Heart right ventricle (tissue), 16 donors: Measurements from ENCODE around the gene SARM1. TPM values are rescaled to one million over a fixed set of nuclear protein-coding genes. Genes with fewer than 3 reads are reported as not detected.

ENCODE experiments used
- ATAC-seq, 8 donors: fragments of 200-7000 bp; cut with Tn5 transposase; one replicate each; pipeline ENCODE4 v1.9.1; 2020; ENCODE audit warnings: mild to moderate bottlenecking in 8 of 8, moderate library complexity in 8 of 8, moderate number of reproducible peaks in 1 of 8
- DNase-seq, 2 donors: peaks; one replicate each; pipeline ENCODE4 v3.0.0-alpha.2; 2020
- H3K27ac ChIP-seq, 10 donors: fragments of 200-600 bp; sonication (generic) in 2 of 10; one replicate each; pipeline versions ENCODE4 v1.5.0 to v1.8.0; 2020 to 2022; ENCODE audit warnings: mild to moderate bottlenecking in 3 of 10
- H3K27me3 ChIP-seq, 7 donors: fragments of 200-600 bp; one replicate each; pipeline ENCODE4 v1.8.0; 2021 to 2022; ENCODE audit warnings: mild to moderate bottlenecking in 2 of 7
- H3K36me3 ChIP-seq, 9 donors: fragments of 200-600 bp; sonication (generic) in 1 of 9; one replicate each; pipeline versions ENCODE4 v1.5.0 to v1.8.0; 2020 to 2022; ENCODE audit warnings: mild to moderate bottlenecking in 2 of 9
- H3K4me1 ChIP-seq, 9 donors: fragments of 200-600 bp; sonication (generic) in 1 of 9; one replicate each; pipeline versions ENCODE4 v1.5.0 to v1.8.0; 2020 to 2022; ENCODE audit warnings: mild to moderate bottlenecking in 4 of 9
- H3K4me3 ChIP-seq, 10 donors: fragments of 200-600 bp; sonication (generic) in 2 of 10; one replicate each; pipeline versions ENCODE4 v1.5.0 to v1.8.0; 2020 to 2022; ENCODE audit warnings: mild to moderate bottlenecking in 7 of 10, moderate library complexity in 2 of 10
- H3K9me3 ChIP-seq, 11 donors: fragments of 200-600 bp in 10 of 11; sonication (generic) in 2 of 11; one replicate each; pipeline versions ENCODE4 v1.5.0 to v1.8.0; 2013 to 2022; ENCODE audit warnings: mild to moderate bottlenecking in 2 of 11, control low read depth in 1 of 11, moderate library complexity in 1 of 11
- CTCF ChIP-seq, 9 donors: fragments of 200-600 bp; sonication (generic) in 2 of 9; IDR thresholded peaks; one replicate each; pipeline versions ENCODE4 v1.5.0 to v1.8.0; 2021 to 2022; ENCODE audit warnings: antibody characterized with exemption in 9 of 9, mild to moderate bottlenecking in 5 of 9, moderate library complexity in 1 of 9
- WGBS, 2 donors: extraction: QIAGEN DNeasy Blood & Tissue Kit; methylation state at CpG; one replicate each; pipeline ENCODE4 v1.1.7; 2013; ENCODE audit warnings: inconsistent platforms in 1 of 2; 5-methylcytosine and 5-hydroxymethylcytosine counted together
- intact Hi-C, 10 donors: fragments of 100-400 bp; cut with DNase I; formaldehyde crosslinking; loops; one replicate each; pipeline versions ENCODE4 v1.11.1 to v1.14.2; 2022
- polyA plus RNA-seq, 2 donors: library from polyadenylated mRNA; stranded (reverse); fragments of 200-250 nt; gene quantifications; one replicate each; pipeline ENCODE4 v1.2.3, GENCODE V29; 2013
- total RNA-seq, 10 donors: library from RNA; stranded (reverse); fragmentation: NEBNext Ultra II Directional in 3 of 10; extraction: Animal tissue kit (Norgen Biotek cat#: 25700) in 3 of 10; gene quantifications; one replicate each; pipeline versions ENCODE4 v1.2.1 to v1.2.4, GENCODE V29; 2021 to 2023
- donor health status: Arrhythmogenic right ventricular cardiomyopathy.
- donor health status: ischemic (EF 13 %, LVEDD 7.1; RV severe dilation, severe dysfunction).
- donor health status: healthy with polysubstance abuse.
- donor health status: DM: no; HTN: yes; CAD: no.
- donor health status: DM: no; HTN: no; CAD: no.
- donor health status: ischemic (EF 25% LVEDD 6.9; RV normal size, moderate dysfunction).
- donor health status: ischemic (EF 25% LVEDD 5.7; RV mildly dilated, moderate dysfunction).
- donor health status: healthy.
- donor health status: DM: yes; HTN: yes; CAD: no.
- donor health status: Ischemic cardiomyopathy.
- donor health status: ischemic (EF 35%, LVEDD 5.7; RV mildly dilated, moderate dysfunction).
- donor health status: nonischemic (EF 11% LVEDD 7.7; RV severe dilation, severe dysfunction).
- donor health status: DM: yes; HTN: yes; CAD: no.
- donor health status: PGD.
- donor health status: ischemic (EF 29% LVEDD 5.4; RV normal size, mild dysfunction).
- donor health status: nonischemic (EF 23%, LVEDD 6.1; RV moderate dilation, normal function).

Gene SARM1
- total and polyA plus RNA-seq, 12 donors = 4.4 to 10.5 (median 8.0) TPM

- DNase-seq (no peak), ATAC-seq (no peak)
- intact Hi-C loops = no loop called here
- Histone ChIP-seq H3K27me3 (peaks cover 0 to 22% (median 0%) of the 10 kb centered on the region in 7 donors), H3K27ac (peak overlapping the region; percentile 4 to 85 (median 79)), H3K36me3 (peaks cover 0 to 6% (median 0%) of the 10 kb centered on the region in 9 donors), H3K4me3 (peak overlapping the region in 7 of 10 donors; percentile 64 to 78 (median 68)), H3K4me1 (peaks cover 4 to 40% (median 29%) of the 10 kb centered on the region in 9 donors), H3K9me3 (no peaks in the 10 kb centered on the region)
- no peak for TF ChIP-seq CTCF (IDR thresholded peaks at IDR 0.05)
- WGBS, 2 donors = 84 to 88% methylated on average over 1 of the region's 1 CpG
Observed at GRCh38 chr17:28370744-28371103, 770 bp upstream of the SARM1 start.

- ATAC-seq = peak in 3 of 8 donors; percentile 1 to 17 (median 7)
- peak overlapping the region in 9 of 10 donors; percentile 61 to 85 (median 79) for H3K27ac ChIP-seq
Observed at GRCh38 chr17:28372203-28372944, 880 bp downstream of the SARM1 start.

GRCh38 chr17:28372945-28373274 is 1.4 kb downstream of the SARM1 start:
- no peaks in the 10 kb centered on the region for H3K9me3 ChIP-seq
- H3K27ac ChIP-seq = no peak overlapping the region
- intact Hi-C loops = no loop called here
- H3K27me3 ChIP-seq = peaks cover 0 to 22% (median 0%) of the 10 kb centered on the region in 7 donors
- H3K4me3 ChIP-seq = peak overlapping the region in 6 of 10 donors; percentile 48 to 74 (median 67)
- H3K36me3 ChIP-seq = peaks cover 0 to 4% (median 0%) of the 10 kb centered on the region in 9 donors
- WGBS, 2 donors = 87 to 88% methylated on average over 6 of the region's 6 CpGs
- H3K4me1 ChIP-seq = peaks cover 4 to 40% (median 29%) of the 10 kb centered on the region in 9 donors
- no peak for ATAC-seq
- DNase-seq = no peak
- no peak for TF ChIP-seq CTCF (IDR thresholded peaks at IDR 0.05)

More at GRCh38 chr17:28372203-28372944, 880 bp downstream of the SARM1 start:
- intact Hi-C loops = no loop called here
- Histone ChIP-seq H3K9me3 (no peaks in the 10 kb centered on the region), H3K36me3 (peaks cover 0 to 6% (median 0%) of the 10 kb centered on the region in 9 donors), H3K27me3 (peaks cover 0 to 22% (median 0%) of the 10 kb centered on the region in 7 donors), H3K4me3 (peak overlapping the region; percentile 48 to 78 (median 66)), H3K4me1 (peaks cover 4 to 40% (median 29%) of the 10 kb centered on the region in 9 donors)
- no peak for TF ChIP-seq CTCF (IDR thresholded peaks at IDR 0.05)
- DNase-seq = no peak
- 9% methylated on average over 53 of the region's 53 CpGs for WGBS, 2 donors

- Histone ChIP-seq H3K4me3 (no peak overlapping the region), H3K4me1 (peaks cover 0 to 23% (median 10%) of the 10 kb centered on the region in 9 donors), H3K9me3 (no peaks in the 10 kb centered on the region), H3K36me3 (peaks cover 0 to 11% (median 0%) of the 10 kb centered on the region in 9 donors), H3K27me3 (peaks cover 0 to 12% (median 0%) of the 10 kb centered on the region in 7 donors), H3K27ac (no peak overlapping the region)
- ATAC-seq (no peak), DNase-seq (no peak)
- intact Hi-C loops = no loop called here
- TF ChIP-seq CTCF (IDR thresholded peaks at IDR 0.05) = no peak
- WGBS, 2 donors = 74 to 76% methylated on average over 10 of the region's 10 CpGs
Observed at GRCh38 chr17:28379814-28380801, 8.6 kb downstream of the SARM1 start.
